Measurements from ENCODE around the gene ORAI3.

ORAI3 gene

GRCh38 chr16:30951193-30951592 lies 2.3 kb downstream of the ORAI3 start:
- no peak for DNase-seq (ENCODE audit: low spot score)
- in situ Hi-C loops (cut with MboI; ENCODE audit: low sequenced_read_pairs, unreplicated experiment): loop anchor here (25.0 kb wide), 1 partner anchor 911 kb away; the partner anchor contains the start of gene ZNF267
- TF ChIP-seq, protein P1, sequence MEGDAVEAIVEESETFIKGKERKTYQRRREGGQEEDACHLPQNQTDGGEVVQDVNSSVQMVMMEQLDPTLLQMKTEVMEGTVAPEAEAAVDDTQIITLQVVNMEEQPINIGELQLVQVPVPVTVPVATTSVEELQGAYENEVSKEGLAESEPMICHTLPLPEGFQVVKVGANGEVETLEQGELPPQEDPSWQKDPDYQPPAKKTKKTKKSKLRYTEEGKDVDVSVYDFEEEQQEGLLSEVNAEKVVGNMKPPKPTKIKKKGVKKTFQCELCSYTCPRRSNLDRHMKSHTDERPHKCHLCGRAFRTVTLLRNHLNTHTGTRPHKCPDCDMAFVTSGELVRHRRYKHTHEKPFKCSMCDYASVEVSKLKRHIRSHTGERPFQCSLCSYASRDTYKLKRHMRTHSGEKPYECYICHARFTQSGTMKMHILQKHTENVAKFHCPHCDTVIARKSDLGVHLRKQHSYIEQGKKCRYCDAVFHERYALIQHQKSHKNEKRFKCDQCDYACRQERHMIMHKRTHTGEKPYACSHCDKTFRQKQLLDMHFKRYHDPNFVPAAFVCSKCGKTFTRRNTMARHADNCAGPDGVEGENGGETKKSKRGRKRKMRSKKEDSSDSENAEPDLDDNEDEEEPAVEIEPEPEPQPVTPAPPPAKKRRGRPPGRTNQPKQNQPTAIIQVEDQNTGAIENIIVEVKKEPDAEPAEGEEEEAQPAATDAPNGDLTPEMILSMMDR (IDR thresholded peaks at IDR 0.05; ENCODE audit: borderline replicate concordance, control extremely low read depth, extremely low read depth, insufficient read depth, missing control alignments): no peak

GRCh38 chr16:30951750-30952149 lies 2.9 kb downstream of the ORAI3 start:
- DNase-seq (ENCODE audit: low spot score): no peak
- in situ Hi-C loops (cut with MboI; ENCODE audit: low sequenced_read_pairs, unreplicated experiment): loop anchor here (25.0 kb wide), 1 partner anchor 911 kb away; the partner anchor contains the start of gene ZNF267
- TF ChIP-seq, protein P1 (IDR thresholded peaks at IDR 0.05; ENCODE audit: borderline replicate concordance, control extremely low read depth, extremely low read depth, insufficient read depth, missing control alignments): no peak

- in situ Hi-C loops (cut with MboI; ENCODE audit: low sequenced_read_pairs, unreplicated experiment): loop anchor here (25.0 kb wide), 1 partner anchor 909 kb away; the partner anchor contains the start of gene ZNF267
- DNase-seq (ENCODE audit: low spot score): no peak
Measured at GRCh38 chr16:30953111-30953510, 4.2 kb downstream of the ORAI3 start.

GRCh38 chr16:30953511-30954124 lies 4.8 kb downstream of the ORAI3 start:
- DNase-seq (ENCODE audit: low spot score): peak; percentile 64
- TF ChIP-seq, protein P1 (IDR thresholded peaks at IDR 0.05; ENCODE audit: borderline replicate concordance, control extremely low read depth, extremely low read depth, insufficient read depth, missing control alignments): peak; percentile 56
- in situ Hi-C loops (cut with MboI; ENCODE audit: low sequenced_read_pairs, unreplicated experiment): loop anchor here (25.0 kb wide), 1 partner anchor 909 kb away; the partner anchor contains the start of gene ZNF267

More at GRCh38 chr16:30953111-30953510, 4.2 kb downstream of the ORAI3 start:
- TF ChIP-seq, protein P1 (IDR thresholded peaks at IDR 0.05; ENCODE audit: borderline replicate concordance, control extremely low read depth, extremely low read depth, insufficient read depth, missing control alignments): no peak

GRCh38 chr16:30954993-30955392 lies 6.1 kb downstream of the ORAI3 start:
- DNase-seq (ENCODE audit: low spot score): no peak
- TF ChIP-seq, protein P1 (IDR thresholded peaks at IDR 0.05; ENCODE audit: borderline replicate concordance, control extremely low read depth, extremely low read depth, insufficient read depth, missing control alignments): no peak
- in situ Hi-C loops (cut with MboI; ENCODE audit: low sequenced_read_pairs, unreplicated experiment): loop anchor here (25.0 kb wide), 1 partner anchor 907 kb away; the partner anchor contains the start of gene ZNF267

- DNase-seq (ENCODE audit: low spot score): peak; percentile 91
- TF ChIP-seq, protein P1 (IDR thresholded peaks at IDR 0.05; ENCODE audit: borderline replicate concordance, control extremely low read depth, extremely low read depth, insufficient read depth, missing control alignments): peak; percentile 43
- in situ Hi-C loops (cut with MboI; ENCODE audit: low sequenced_read_pairs, unreplicated experiment): loop anchor here (25.0 kb wide), 1 partner anchor 905 kb away; the partner anchor contains the start of gene ZNF267
Measured at GRCh38 chr16:30956601-30957455, 8.0 kb downstream of the ORAI3 start.
